UCSD-AML1 (cell line): Measurements from ENCODE around the gene UVSSA.
"Not testable (repeated sequence)": the region's sequence is repeated elsewhere in the genome, so short reads cannot be mapped to it uniquely, and the experiment has no call there.

Experiments
- DNase-seq: peaks from one replicate; lab custom pipeline; 2025; ENCODE audit not compliant: unreplicated experiment; lab: John Stamatoyannopoulos, UW

UVSSA gene

DNA sequence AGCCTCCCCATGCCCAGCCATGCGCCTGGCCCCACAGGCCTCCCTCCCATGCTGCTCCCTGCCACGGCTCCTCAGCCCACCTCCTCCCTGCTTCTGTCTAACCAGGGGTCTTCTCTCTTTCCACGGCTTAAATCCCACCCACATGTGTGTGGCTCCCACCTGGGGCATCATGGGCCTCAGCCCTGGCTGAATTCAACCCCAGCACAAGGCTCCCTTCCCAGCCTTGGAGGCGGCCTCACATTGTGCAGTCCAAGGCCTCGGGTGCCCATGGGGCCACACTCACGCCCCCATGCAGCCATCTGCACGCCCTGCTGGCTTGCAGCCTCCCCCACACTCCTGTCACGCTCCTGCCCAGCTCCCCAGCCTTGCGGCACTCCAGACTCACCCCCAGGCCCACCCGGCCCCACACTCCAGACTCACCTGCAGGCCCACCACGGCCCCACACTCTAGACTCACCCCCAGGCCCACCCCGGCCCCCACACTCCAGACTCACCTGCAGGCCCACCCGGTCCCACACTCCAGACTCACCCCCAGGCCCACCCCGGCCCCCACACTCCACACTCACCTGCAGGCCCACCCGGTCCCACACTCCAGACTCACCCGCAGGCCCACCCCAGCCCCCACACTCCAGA, 30.4 kb upstream of the UVSSA start:
- DNase-seq: no peak

DNA sequence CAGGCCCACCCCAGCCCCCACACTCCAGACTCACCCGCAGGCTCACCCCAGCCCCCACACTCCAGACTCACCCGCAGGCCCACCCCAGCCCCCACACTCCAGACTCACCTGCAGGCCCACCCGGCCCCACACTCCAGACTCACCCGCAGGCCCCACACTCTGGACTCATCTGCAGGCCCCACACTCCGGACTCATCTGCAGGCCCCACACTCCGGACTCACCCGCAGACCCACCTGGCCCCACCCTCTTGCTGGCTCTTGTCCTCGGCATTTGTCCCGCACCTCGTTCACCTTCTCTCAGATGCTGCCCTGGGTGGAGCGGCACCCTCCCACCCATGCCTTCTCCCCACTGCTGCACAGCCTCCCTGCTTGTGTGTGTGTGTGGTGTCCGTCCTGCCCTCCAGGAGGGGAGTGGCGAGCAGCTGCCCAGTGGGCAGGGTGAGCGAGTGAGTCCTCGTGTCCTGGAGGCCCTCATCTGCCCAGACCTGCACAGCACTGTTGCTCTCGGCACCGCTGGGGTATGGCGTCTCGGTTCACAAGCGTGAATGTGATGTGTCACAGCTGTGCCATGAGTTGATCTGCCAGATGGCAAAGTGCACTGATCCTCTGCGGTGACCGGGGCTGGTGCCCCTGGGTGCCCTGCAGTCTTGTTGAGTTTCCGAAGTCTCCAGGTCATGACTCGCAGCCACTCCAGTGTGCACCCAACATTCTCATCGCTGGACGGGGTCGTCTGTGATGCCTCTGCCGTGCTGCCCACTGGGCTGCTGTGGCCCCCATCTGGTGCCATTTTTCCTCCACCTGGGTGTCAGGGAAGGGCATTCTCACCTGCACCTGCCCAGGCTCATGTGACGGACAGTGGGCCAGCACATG, 29.6 kb upstream of the UVSSA start:
- DNase-seq: no peak

GRCh38 chr4:1318046-1318375, 29.0 kb upstream of the UVSSA start:
- DNase-seq: no peak

GRCh38 chr4:1318488-1319213, 28.4 kb upstream of the UVSSA start:
- DNase-seq: peak; percentile 46

DNA sequence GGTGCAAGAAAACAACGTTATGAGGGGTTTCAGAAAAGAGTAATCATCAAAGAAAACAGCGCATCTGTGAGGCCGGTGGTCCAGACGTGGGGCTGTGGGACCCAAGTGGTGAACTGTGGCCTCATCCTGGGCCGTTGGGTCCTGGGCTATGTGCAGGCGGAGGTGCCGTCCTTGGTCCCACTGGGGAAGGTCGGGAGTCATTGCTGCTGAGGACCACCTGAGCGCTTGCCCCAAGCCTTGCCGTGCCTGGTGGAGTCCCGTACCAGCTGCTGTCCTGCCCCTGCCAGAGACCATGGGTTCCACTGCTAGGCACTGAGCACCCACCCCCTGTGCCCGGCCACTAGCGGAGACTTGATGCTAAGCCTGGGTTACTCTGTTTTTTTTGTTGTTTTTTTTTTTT, 25.5 kb upstream of the UVSSA start:
- no peak for DNase-seq

- DNase-seq: no peak
Observed at GRCh38 chr4:1321946-1322650, 24.9 kb upstream of the UVSSA start.

GRCh38 chr4:1323280-1323634, 23.8 kb upstream of the UVSSA start:
- no peak for DNase-seq

- DNase-seq: no peak
Observed at GRCh38 chr4:1323635-1324442, 23.2 kb upstream of the UVSSA start.

GRCh38 chr4:1324443-1325175, 22.4 kb upstream of the UVSSA start:
- not testable (repeated sequence) for DNase-seq

DNA sequence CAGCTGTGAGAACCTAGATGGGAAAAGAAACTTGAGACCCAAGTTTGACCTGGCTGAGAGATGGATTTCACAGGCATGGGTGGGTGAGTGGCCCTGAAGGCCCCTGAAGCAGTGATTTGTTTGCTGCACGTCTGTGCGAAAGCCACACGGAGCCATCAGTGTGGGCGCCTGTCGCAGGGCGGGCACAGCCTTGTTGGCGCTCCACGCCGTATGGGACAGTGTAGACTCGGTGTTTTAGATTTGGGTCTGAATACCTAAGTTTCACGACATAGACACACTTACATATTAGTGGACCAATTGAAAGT, 21.9 kb upstream of the UVSSA start:
- no peak for DNase-seq

DNA sequence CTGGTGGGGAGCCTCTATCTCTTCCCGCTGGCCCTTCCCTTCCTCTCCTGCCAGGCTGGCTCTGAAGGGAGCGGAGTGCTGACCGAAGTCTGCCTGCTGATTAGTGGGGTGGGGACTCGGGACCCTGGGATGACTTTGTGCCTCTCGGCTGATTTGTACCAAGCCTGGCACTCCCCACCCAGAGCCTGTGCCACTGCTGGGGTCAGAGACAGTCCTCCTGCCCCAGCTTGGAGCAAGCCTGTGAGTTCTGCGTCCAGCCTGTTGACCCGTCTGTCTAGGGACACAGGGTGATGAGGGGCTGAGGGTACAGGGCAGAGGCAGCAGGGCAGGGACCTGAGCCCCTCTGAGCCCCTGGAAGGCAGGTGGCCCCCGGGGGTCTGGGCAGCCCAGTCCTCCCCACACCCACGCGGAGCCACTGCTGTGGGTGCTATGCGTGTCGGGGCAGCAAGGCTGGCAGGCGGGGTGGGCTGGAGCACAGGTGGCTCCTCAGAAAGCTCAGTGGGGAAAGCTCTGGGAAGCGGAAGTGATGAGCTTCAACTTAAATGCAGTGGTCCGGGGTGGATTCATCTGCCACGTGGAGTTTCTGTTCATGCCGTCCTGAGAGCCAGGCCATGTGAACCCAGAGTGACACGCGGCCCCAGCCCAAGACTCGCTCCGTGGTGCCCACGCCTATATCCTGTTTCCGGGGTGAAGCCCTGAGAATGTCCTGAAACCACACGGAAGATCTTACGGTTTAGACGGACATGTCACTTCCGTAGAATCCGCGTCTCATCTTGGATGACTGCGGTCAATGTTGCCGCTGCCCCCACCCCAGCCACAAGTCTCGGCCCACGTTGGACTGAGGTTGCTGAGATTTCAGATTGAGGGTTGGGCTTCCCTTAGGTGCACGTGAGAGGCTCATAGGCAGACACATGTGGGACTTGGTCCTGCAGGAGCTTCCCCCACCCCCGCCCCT, 21.1 kb upstream of the UVSSA start:
- no peak for DNase-seq

DNA sequence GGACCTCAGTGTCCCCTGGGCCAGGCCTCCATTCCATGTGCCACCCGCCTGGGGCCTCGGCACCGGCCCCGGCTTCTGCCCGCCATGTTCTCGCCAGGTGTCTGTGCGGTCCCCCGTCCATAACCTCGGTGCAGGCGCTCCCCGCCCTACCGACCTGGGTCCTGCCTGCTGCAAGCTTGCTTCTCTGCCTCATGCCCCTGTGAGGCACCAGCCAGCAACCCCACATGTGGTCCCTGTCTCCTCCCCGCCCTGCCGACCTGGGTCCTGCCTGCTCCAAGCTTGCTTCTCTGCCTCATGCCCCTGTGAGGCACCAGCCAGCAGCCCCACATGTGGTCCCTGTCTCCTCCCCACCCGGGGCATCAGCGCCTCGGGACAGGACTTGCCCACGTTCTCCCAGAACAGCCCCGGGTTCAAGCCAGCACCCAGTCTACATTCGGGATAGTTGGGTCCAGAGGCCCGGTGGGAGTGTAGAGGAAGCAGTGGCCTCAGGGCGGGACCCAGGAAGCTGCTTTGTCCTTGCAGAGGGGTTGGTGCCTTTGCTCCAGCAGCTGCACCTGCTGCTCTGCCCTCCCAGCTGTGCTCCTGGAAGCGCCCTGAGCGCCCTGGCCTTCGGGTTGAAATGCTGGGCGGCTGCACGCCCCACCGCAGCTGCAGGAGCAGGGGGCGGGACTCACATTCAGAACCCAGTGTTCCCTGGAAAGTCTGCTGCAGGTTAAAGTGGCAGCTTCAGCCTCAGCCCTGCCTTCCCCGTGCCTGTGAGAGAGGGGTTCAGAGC, 20.1 kb upstream of the UVSSA start:
- no peak for DNase-seq

- DNase-seq: no peak
Observed at GRCh38 chr4:1327526-1328266, 19.3 kb upstream of the UVSSA start.

DNA sequence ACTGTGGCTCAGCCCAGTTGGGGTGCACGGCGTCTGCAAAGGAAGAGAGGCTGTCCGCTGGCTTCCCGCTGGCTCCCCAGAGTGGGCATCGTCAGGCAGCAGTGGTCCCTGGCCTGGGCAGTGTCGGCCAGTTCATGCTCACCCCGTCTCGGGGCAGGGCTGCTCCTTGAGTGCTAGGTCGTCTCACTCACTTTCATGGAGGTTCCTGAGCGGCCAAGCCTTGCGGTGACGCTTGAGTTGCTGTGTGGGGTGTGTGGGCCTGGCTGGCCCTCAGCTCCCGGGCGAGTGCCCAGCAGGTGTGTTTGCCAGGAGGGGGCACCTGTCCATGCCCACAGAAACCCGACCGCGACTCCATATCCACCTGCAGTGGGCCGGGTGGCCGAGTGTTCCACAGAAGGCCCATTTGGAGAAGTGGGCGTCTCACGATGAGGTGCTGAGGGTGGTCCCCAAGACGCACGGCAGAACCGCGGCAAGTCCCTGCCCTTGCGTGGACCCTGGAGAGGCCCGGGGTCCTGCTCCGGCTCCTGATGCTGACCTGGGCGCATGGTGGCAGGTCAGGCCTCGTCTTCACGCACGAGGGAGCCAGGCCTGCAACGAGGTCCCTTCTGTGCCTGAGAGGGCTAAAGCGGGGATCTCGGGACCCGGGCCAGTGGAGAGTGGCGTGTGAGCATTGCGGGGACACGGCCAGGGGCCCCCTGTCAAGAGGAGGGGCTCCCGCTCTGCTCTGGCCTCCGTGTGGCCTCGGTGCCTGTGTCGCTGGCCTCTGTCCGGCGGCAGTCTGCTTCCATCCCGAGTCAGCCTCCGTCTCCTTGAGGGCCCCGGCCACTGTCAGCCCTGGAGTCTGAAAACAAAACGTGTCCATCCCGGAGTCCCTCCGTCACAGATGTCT, 18.5 kb upstream of the UVSSA start:
- no peak for DNase-seq

GRCh38 chr4:1329408-1330371, 17.3 kb upstream of the UVSSA start:
- no peak for DNase-seq
